Neural cell (in vitro differentiated cells): ENCODE results near the gene NRG3. TPM values are rescaled to one million over a fixed set of nuclear protein-coding genes. Genes with fewer than 3 reads are reported as not detected.

Experiments used
- H2AFZ ChIP-seq: fragments of 200-600, 300-800 bp; sonication (generic), shearing (Covaris generic); 2 replicates; pipeline ENCODE4 v1.6.0; 2014; ENCODE audit warnings: low read depth, mild to moderate bottlenecking, antibody characterized with exemption, low read length, moderate library complexity
- H3F3A ChIP-seq: fragments of 200-600 bp; shearing (Covaris generic); 2 replicates; pipeline ENCODE4 v1.6.1; 2016; ENCODE audit warnings: mild to moderate bottlenecking, moderate library complexity, mixed read lengths, antibody characterized with exemption, low read length; ENCODE audit not compliant: insufficient read depth, poor library complexity, severe bottlenecking
- H3K27ac ChIP-seq: fragments of 200-600, 300-800 bp; sonication (generic), shearing (Covaris generic); 2 replicates; pipeline ENCODE4 v1.5.1; 2014; ENCODE audit warnings: mild to moderate bottlenecking, low read length, moderate library complexity
- H3K27me3 ChIP-seq: fragments of 300-800, 200-600 bp; sonication (generic), shearing (Covaris generic); 2 replicates; pipeline ENCODE4 v1.6.0; 2014; ENCODE audit warnings: mild to moderate bottlenecking, low read depth, low read length, moderate library complexity; ENCODE audit not compliant: insufficient read depth
- H3K36me3 ChIP-seq: fragments of 300-800, 200-600 bp; sonication (generic), shearing (Covaris generic); 2 replicates; pipeline ENCODE4 v1.5.1; 2014; ENCODE audit warnings: mild to moderate bottlenecking, antibody characterized with exemption, low read length, moderate library complexity; ENCODE audit not compliant: insufficient read depth
- H3K4me2 ChIP-seq: fragments of 300-800, 200-600 bp; sonication (generic), shearing (Covaris generic); 2 replicates; pipeline ENCODE4 v1.6.0; 2014; ENCODE audit warnings: mild to moderate bottlenecking, low read length
- H3K4me3 ChIP-seq: fragments of 300-800, 200-600 bp; sonication (generic), shearing (Covaris generic); 2 replicates; pipeline ENCODE4 v1.5.1; 2014; ENCODE audit warnings: mild to moderate bottlenecking, low read length, moderate library complexity
- H3K79me2 ChIP-seq: fragments of 200-600 bp; shearing (Covaris generic); replicated peaks from 2 replicates; pipeline ENCODE4 v1.6.0; 2014; ENCODE audit warnings: mild to moderate bottlenecking, low read length, moderate library complexity; ENCODE audit not compliant: insufficient read depth
- H3K9ac ChIP-seq: fragments of 300-800, 200-600 bp; sonication (generic), shearing (Covaris generic); 2 replicates; pipeline ENCODE4 v1.6.1; 2016; ENCODE audit warnings: mild to moderate bottlenecking, low read length, mixed read lengths
- H3K9me2 ChIP-seq: fragments of 200-600 bp; shearing (Covaris generic); 2 replicates; pipeline ENCODE4 v1.6.1; 2016; ENCODE audit warnings: mild to moderate bottlenecking, low read length, mixed read lengths; ENCODE audit not compliant: insufficient read depth
- H3K9me3 ChIP-seq: fragments of 200-600, 300-800 bp; sonication (generic), shearing (Covaris generic); 2 replicates; pipeline ENCODE4 v1.6.1; 2016; ENCODE audit warnings: mild to moderate bottlenecking, mixed run types, low read length, moderate library complexity, mixed read lengths
- H4K20me1 ChIP-seq: fragments of 200-600 bp; shearing (Covaris generic); 2 replicates; pipeline ENCODE4 v1.6.1; 2016; ENCODE audit warnings: mild to moderate bottlenecking, mixed run types; ENCODE audit not compliant: insufficient read depth
- CTCF ChIP-seq: fragments of 450-650 bp; IDR thresholded peaks from 2 replicates; pipeline ENCODE4 v1.5.1; 2014; ENCODE audit warnings: antibody characterized with exemption, mild to moderate bottlenecking, moderate library complexity; ENCODE audit not compliant: poor library complexity, severe bottlenecking
- EP300 ChIP-seq: fragments of 450-650 bp; conservative IDR thresholded peaks from 2 replicates; pipeline ENCODE4 v1.6.1; 2014; ENCODE audit warnings: antibody characterized with exemption, mild to moderate bottlenecking, moderate library complexity; ENCODE audit not compliant: poor library complexity, severe bottlenecking
- EZH2 ChIP-seq: fragments of 200-600, 300-800 bp; shearing (Covaris generic), sonication (generic); IDR thresholded peaks from 2 replicates; pipeline ENCODE4 v1.6.1; 2014; ENCODE audit warnings: antibody characterized with exemption, low read length, borderline replicate concordance, mild to moderate bottlenecking; ENCODE audit not compliant: insufficient read depth, poor library complexity, severe bottlenecking
- MXI1 ChIP-seq: fragments of 450-650 bp; conservative IDR thresholded peaks from 2 replicates; pipeline ENCODE4 v1.6.1; 2014; ENCODE audit warnings: antibody characterized with exemption, mild to moderate bottlenecking; ENCODE audit not compliant: poor library complexity, severe bottlenecking
- POLR2AphosphoS5 ChIP-seq: IDR thresholded peaks from 2 replicates; pipeline ENCODE4 v1.6.1; 2012
- RAD21 ChIP-seq: fragments of 450-650 bp; conservative IDR thresholded peaks from 2 replicates; pipeline ENCODE4 v1.6.1; 2014; ENCODE audit warnings: antibody characterized with exemption, mild to moderate bottlenecking, moderate library complexity
- REST ChIP-seq: IDR thresholded peaks from 2 replicates; pipeline ENCODE4 v1.6.1; 2012; ENCODE audit warnings: borderline replicate concordance
- SMC3 ChIP-seq: fragments of 450-650 bp; conservative IDR thresholded peaks from 2 replicates; pipeline ENCODE4 v1.6.1; 2014; ENCODE audit warnings: antibody characterized with exemption, mild to moderate bottlenecking, moderate library complexity; ENCODE audit not compliant: poor library complexity
- TAF1 ChIP-seq: IDR thresholded peaks from 2 replicates; pipeline ENCODE4 v1.6.1; 2012; ENCODE audit warnings: low read depth
- polyA plus RNA-seq: library from polyadenylated mRNA; depleted of rRNA; stranded (reverse); fragments of >200 nt; gene quantifications from 2 replicates; pipeline ENCODE4 v1.2.3, GENCODE V29; 2014

The NRG3 gene
- polyA plus RNA-seq, 1 donor from 2014 or later: 14.0 TPM

- Histone ChIP-seq H4K20me1 (no peaks in the 10 kb centered on the region), H3K27me3 (no peaks in the 10 kb centered on the region), H3K36me3 (no peaks in the 10 kb centered on the region), H3K9me3 (no peaks in the 10 kb centered on the region), H3K9me2 (no peaks in the 10 kb centered on the region), H3K4me2 (no peak overlapping the region), H3K27ac (no peak overlapping the region), H3K4me3 (no peak overlapping the region), H3K79me2 (no peaks in the 10 kb centered on the region), H3K9ac (no peak overlapping the region), H2AFZ (no peak overlapping the region), H3F3A (no peaks in the 10 kb centered on the region)
- TF ChIP-seq MXI1: no peak
- no peak for TF ChIP-seq SMC3
- no peak for TF ChIP-seq EZH2
- TF ChIP-seq POLR2AphosphoS5: no peak
- no peak for TF ChIP-seq RAD21
- no peak for TF ChIP-seq REST
- no peak for TF ChIP-seq EP300
- TF ChIP-seq CTCF: no peak
- no peak for TF ChIP-seq TAF1
These were observed 1047.1 kb downstream of the NRG3 start for GRCh38 chr10:82922046-82922445.

GRCh38 chr10:82922755-82923154 is 1047.8 kb downstream of the NRG3 start:
- no peak overlapping the region for H3K9ac ChIP-seq
- no peaks in the 10 kb centered on the region for H3K27me3 ChIP-seq
- no peak overlapping the region for H3K27ac ChIP-seq
- no peaks in the 10 kb centered on the region for H3K9me3 ChIP-seq
- H3K4me2 ChIP-seq: no peak overlapping the region
- H3K36me3 ChIP-seq: no peaks in the 10 kb centered on the region
- TF ChIP-seq CTCF (no peak), EZH2 (no peak), EP300 (no peak), SMC3 (no peak), TAF1 (no peak), RAD21 (no peak), MXI1 (no peak), POLR2AphosphoS5 (no peak), REST (no peak)
- H3K9me2 ChIP-seq: no peaks in the 10 kb centered on the region
- no peaks in the 10 kb centered on the region for H3K79me2 ChIP-seq
- H3F3A ChIP-seq: no peaks in the 10 kb centered on the region
- no peaks in the 10 kb centered on the region for H4K20me1 ChIP-seq
- no peak overlapping the region for H2AFZ ChIP-seq
- H3K4me3 ChIP-seq: no peak overlapping the region
